Ascending aorta (tissue), 2 donors: ENCODE data around the gene TACSTD2. TPM values are rescaled to one million over a fixed set of nuclear protein-coding genes. Genes with fewer than 3 reads are reported as not detected.
A peak's percentile ranks its signal among the peaks of the same experiment; 100 is the strongest.

ENCODE experiments used
- DNase-seq, 2 donors: peaks; one replicate each; pipeline ENCODE4 v3.0.0-alpha.2; 2019; ENCODE audit warnings: low spot score in 2 of 2
- H3K27ac ChIP-seq, 2 donors: fragments of 200-600 bp; sonication (generic); one replicate each; pipeline ENCODE4 v1.5.1; 2016 to 2017; ENCODE audit warnings: mild to moderate bottlenecking in 1 of 2
- H3K27me3 ChIP-seq: fragments of 200-600 bp; sonication (generic); one replicate; pipeline ENCODE4 v1.5.1; 2017
- H3K36me3 ChIP-seq, 2 donors: fragments of 200-600 bp; sonication (generic); one replicate each; pipeline ENCODE4 v1.5.1; 2016
- H3K4me1 ChIP-seq, 2 donors: fragments of 200-600 bp; sonication (generic); one replicate each; pipeline ENCODE4 v1.5.1; 2016 to 2017; ENCODE audit warnings: mild to moderate bottlenecking in 1 of 2
- H3K4me3 ChIP-seq, 2 donors: fragments of 200-600 bp; sonication (generic); one replicate each; pipeline ENCODE4 v1.5.1; 2016 to 2017; ENCODE audit warnings: mild to moderate bottlenecking in 1 of 2
- H3K9me3 ChIP-seq, 2 donors: fragments of 200-600 bp; sonication (generic); one replicate each; pipeline ENCODE4 v1.5.1; 2016
- intact Hi-C: fragments of 100-400 bp; cut with DNase I; formaldehyde crosslinking; loops from one replicate; pipeline ENCODE4 v1.15.1; 2023
- total RNA-seq: library from RNA; depleted of rRNA; stranded (reverse); fragments of >200 nt; gene quantifications from one replicate; pipeline ENCODE4 v1.1.0, GENCODE V29; 2016
- TF ChIP-seq, protein P1 (sequence below), 3 experiments: fragments of 200-600 bp in 2 of 3; fragments of 450-650 bp in 1 of 3; sonication (generic) in 2 of 3; IDR thresholded peaks; one replicate each; pipeline ENCODE4 v1.5.1; 2016 to 2019; ENCODE audit warnings: antibody characterized with exemption in 3 of 3, mild to moderate bottlenecking in 1 of 3, moderate library complexity in 1 of 3

Gene TACSTD2
- total RNA-seq, 1 donor from 2014 or later = 1.3 TPM

DNA sequence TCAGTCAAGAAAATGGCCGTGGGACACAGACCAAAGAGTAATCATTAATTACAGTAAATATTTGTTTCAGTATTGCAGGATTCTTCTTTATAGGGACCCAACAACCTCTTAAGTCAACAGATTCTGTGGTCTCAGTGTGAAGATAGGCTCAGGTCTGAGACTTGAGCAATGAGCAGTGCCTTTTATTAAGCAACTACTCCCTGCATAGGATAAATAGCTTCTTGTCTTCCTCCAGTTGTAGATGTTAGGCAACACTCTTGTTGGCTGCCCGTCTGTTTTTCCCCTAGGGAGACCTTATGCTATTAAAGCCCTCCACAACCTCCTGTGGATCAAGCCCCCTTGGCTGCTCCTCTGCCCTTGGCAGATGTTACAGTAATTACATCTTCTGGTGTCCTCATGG, 28.7 kb downstream of the TACSTD2 start:
- intact Hi-C loops = loop anchor here (10.0 kb wide), 1 partner anchor 206 kb away; no protein-coding TSS in a partner anchor
- no peaks in the 10 kb centered on the region for H3K27me3 ChIP-seq
- TF ChIP-seq, protein P1, sequence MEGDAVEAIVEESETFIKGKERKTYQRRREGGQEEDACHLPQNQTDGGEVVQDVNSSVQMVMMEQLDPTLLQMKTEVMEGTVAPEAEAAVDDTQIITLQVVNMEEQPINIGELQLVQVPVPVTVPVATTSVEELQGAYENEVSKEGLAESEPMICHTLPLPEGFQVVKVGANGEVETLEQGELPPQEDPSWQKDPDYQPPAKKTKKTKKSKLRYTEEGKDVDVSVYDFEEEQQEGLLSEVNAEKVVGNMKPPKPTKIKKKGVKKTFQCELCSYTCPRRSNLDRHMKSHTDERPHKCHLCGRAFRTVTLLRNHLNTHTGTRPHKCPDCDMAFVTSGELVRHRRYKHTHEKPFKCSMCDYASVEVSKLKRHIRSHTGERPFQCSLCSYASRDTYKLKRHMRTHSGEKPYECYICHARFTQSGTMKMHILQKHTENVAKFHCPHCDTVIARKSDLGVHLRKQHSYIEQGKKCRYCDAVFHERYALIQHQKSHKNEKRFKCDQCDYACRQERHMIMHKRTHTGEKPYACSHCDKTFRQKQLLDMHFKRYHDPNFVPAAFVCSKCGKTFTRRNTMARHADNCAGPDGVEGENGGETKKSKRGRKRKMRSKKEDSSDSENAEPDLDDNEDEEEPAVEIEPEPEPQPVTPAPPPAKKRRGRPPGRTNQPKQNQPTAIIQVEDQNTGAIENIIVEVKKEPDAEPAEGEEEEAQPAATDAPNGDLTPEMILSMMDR (IDR thresholded peaks at IDR 0.05) = no peak
- no peaks in the 10 kb centered on the region for H3K36me3 ChIP-seq
- no peak overlapping the region for H3K4me3 ChIP-seq
- H3K9me3 ChIP-seq = no peaks in the 10 kb centered on the region
- H3K27ac ChIP-seq = no peak overlapping the region
- no peak for DNase-seq
- peaks cover 0 to 5% of the 10 kb centered on the region in 2 donors for H3K4me1 ChIP-seq

DNA sequence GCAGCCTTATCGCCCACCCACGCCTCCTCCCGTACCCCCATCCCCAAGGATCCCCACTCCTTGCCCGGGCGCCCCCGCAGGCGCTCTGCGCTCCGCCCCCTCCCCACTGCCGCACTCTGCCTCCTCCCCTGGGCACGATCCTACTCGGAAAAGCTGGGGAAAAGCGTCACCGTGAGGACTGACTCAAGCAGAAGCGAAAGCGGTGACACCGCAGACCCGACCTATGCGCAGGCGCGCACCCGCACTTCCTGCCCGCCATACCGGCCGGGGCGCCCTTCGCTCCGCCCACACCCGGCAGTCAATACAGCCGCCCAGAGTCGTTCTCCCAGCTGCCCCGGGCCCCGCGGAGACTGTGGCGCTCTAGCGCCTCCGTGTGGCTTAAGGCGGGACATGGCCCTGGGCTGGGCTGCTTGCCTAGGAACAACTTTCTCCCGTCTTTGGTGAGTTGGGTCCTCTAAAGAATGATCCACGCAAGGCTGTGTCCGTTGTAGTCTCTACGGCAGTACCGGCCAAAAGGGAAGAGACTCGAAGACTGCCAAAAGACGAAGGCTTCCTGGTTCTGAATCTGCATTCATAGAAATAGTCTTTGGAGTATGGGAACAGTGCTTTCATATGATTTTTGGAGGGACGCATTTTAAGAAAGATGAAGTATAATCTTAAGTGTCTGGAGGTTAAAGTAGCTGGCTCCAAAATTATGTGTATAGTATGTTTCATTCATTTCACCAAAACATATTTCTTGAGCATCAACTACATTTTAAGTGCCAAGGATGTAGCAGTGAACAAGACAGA, 30.3 kb downstream of the TACSTD2 start, which contains the start of gene OMA1:
TSS of gene OMA1 (minus strand) at position 207 of the 789 bp plus-strand sequence. CDS start 7,432 bp downstream, outside the sequence.
- no peaks in the 10 kb centered on the region for H3K27me3 ChIP-seq
- DNase-seq = peak; percentile 94 to 99
- H3K9me3 ChIP-seq = no peaks in the 10 kb centered on the region
- H3K36me3 ChIP-seq = no peaks in the 10 kb centered on the region
- peak within 1 kb of the TSS; percentile 99 to 100 for H3K27ac ChIP-seq
- peak within 1 kb of the TSS; percentile 83 to 87 for H3K4me3 ChIP-seq
- TF ChIP-seq, protein P1 (IDR thresholded peaks at IDR 0.05) = peak; percentile 96 to 99 (median 97)
- intact Hi-C loops = loop anchor here (1.0 to 10.0 kb wide), 7 partner anchors 30 to 208 kb away; partner anchors contain the start of gene TACSTD2
- H3K4me1 ChIP-seq = peaks cover 0 to 5% of the 10 kb centered on the region in 2 donors

DNA sequence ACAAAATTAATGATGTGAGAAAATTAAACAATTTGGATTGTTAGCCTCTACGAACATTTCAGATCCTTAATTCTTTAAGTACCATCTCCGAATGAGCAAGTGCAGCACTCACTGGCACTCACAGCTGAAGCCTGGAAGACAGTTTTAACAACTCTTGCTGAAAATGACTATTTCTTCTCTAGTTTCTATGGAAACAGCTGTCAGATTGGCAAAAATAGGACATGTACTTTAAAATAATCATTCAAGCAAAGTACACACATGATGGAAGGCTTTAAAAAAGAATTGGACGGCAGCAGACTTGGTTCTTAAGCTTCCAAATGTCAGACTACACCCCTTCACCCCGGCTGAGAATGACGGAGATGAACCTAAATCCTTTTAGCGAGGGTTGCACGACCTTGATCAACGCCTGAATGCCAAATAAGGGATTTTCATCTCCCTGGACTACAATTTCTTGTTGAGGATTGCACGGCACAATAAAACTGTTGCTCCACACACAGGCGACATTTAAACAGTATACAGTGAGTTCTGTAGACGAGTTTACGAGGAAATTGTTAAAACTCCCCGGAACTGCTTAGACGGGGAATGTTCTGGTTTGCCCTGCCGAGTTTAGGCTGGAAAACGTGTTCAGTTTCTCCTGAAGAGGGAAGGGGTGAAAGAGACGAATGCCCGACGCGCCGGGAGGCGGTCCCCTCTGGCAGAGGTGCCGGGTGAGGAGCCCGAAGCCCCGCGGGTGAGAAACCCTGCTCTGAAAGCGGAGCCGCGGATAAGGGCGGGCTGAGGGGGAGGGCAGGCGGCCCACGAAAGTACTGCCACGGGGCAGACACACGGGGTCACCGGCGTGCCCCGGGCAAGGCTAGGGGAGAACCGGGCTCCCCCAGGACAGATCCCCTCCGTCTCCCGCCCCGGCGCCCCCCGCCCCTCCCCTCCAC, 31.2 kb downstream of the TACSTD2 start:
- Histone ChIP-seq H3K4me1 (peaks cover 0 to 5% of the 10 kb centered on the region in 2 donors), H3K9me3 (no peaks in the 10 kb centered on the region), H3K27me3 (no peaks in the 10 kb centered on the region), H3K36me3 (no peaks in the 10 kb centered on the region), H3K27ac (peak overlapping the region; percentile 99 to 100), H3K4me3 (peak overlapping the region; percentile 83 to 87)
- DNase-seq = peak; percentile 68 to 93
- intact Hi-C loops = loop anchor here (1.0 to 10.0 kb wide), 7 partner anchors 30 to 209 kb away; partner anchors contain the start of gene TACSTD2
- TF ChIP-seq, protein P1 (IDR thresholded peaks at IDR 0.05) = no peak

DNA sequence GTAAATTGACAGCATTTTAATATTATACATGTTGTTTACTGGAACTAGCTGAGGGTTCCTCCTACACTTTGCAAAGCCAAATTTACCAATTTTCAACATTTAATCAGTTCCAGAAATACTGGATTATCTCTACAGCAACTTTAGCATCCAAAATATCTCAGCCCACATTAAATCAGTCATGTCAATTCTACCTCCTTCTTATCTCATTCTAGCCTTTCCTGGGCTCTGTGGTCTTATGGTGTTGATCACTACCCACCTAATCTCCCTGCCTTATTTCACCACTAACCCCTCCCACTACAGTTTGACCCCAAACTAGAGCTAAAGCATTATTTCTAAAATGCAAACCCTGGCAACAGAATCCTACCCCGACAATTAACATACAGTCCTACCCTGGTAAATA, 33.8 kb downstream of the TACSTD2 start:
- peak overlapping the region in 1 of 2 donors; percentile 16 for H3K27ac ChIP-seq
- no peak for DNase-seq
- no peak overlapping the region for H3K4me3 ChIP-seq
- no peaks in the 10 kb centered on the region for H3K27me3 ChIP-seq
- intact Hi-C loops = loop anchor here (10.0 kb wide), 1 partner anchor 212 kb away; no protein-coding TSS in a partner anchor
- no peaks in the 10 kb centered on the region for H3K9me3 ChIP-seq
- peaks cover 0 to 5% of the 10 kb centered on the region in 2 donors for H3K4me1 ChIP-seq
- no peaks in the 10 kb centered on the region for H3K36me3 ChIP-seq
- TF ChIP-seq, protein P1 (IDR thresholded peaks at IDR 0.05) = no peak

DNA sequence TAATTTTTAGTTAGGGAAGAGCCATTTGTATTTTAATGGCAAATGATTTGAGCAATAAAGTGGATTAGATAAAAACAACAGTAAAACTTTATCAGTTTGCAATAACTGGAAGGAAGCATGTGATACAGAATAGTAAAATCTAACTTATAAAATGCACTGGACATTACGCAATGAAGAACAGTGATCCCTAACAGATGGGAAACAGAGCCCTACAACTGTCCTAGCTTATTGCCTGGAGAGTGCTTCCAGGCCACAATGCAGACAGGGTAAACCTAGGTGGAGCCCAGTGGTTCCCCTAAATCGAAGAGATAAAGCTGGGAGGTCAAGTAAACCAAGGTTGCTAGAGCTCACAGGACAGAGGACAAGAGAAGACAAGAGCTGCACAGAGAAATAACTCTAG, 37.5 kb downstream of the TACSTD2 start:
- Histone ChIP-seq H3K27ac (no peak overlapping the region), H3K9me3 (no peaks in the 10 kb centered on the region), H3K36me3 (no peaks in the 10 kb centered on the region), H3K4me1 (no peaks in the 10 kb centered on the region), H3K4me3 (no peak overlapping the region), H3K27me3 (no peaks in the 10 kb centered on the region)
- TF ChIP-seq, protein P1 (IDR thresholded peaks at IDR 0.05) = no peak
- intact Hi-C loops = no loop called here
- no peak for DNase-seq
